SK-N-SH (cell line): ENCODE data around the gene FAM43B. TPM values are rescaled to one million over a fixed set of nuclear protein-coding genes. Genes with fewer than 3 reads are reported as not detected.

Source experiments
- CTCF ChIA-PET: fragments of 300-600, 350-600 bp; formaldehyde crosslinking; extraction: SDS; loops from one replicate; lab custom pipeline; 2021; lab: Yijun Ruan, JAX
- POLR2A ChIA-PET: fragments of 350-600 bp; sonication (Branson Sonifier 250); formaldehyde crosslinking; extraction: SDS; loops from one replicate; lab custom pipeline; 2020; ENCODE audit warnings: antibody characterized with exemption, inconsistent platforms; lab: Yijun Ruan, JAX
- DNase-seq: peaks from one replicate; pipeline ENCODE4 v3.0.0; 2012
- H2AFZ ChIP-seq: fragments of 200-600 bp; sonication (generic); 2 replicates; pipeline ENCODE4 v1.8.1; 2016; ENCODE audit warnings: antibody characterized with exemption, mild to moderate bottlenecking, low read depth
- H3F3A ChIP-seq: fragments of 200-600 bp; sonication (generic); replicated peaks from 2 replicates; pipeline ENCODE3; 2016; ENCODE audit warnings: antibody characterized with exemption, mild to moderate bottlenecking; ENCODE audit not compliant: insufficient read depth
- H3K27ac ChIP-seq, 2 experiments: fragments of 200-500 bp in 1 of 2; fragments of 200-600 bp in 1 of 2; sonication (Bioruptor generic) in 1 of 2; sonication (generic), shearing (Covaris generic) in 1 of 2; 2 replicates each; pipeline versions ENCODE4 v1.5.1 to v1.6.1; 2014 to 2016; ENCODE audit warnings: low read depth in 2 of 2, inconsistent platforms in 1 of 2, low read length in 1 of 2, mild to moderate bottlenecking in 1 of 2, mixed read lengths in 1 of 2
- H3K27me3 ChIP-seq: fragments of 200-600 bp; sonication (generic), shearing (Covaris generic); 2 replicates; pipeline ENCODE4 v1.6.1; 2016; ENCODE audit warnings: mixed run types; ENCODE audit not compliant: insufficient read depth
- H3K36me3 ChIP-seq, 2 experiments: fragments of 200-500 bp in 1 of 2; fragments of 200-600 bp in 1 of 2; sonication (Bioruptor generic) in 1 of 2; sonication (generic) in 1 of 2; replicated peaks in 1 of 2; 2 replicates each; pipeline versions ENCODE3 to v1.5.1; 2014 to 2016; ENCODE audit warnings: low read length in 1 of 2, mild to moderate bottlenecking in 1 of 2; ENCODE audit not compliant: insufficient read depth in 2 of 2, control insufficient read depth in 1 of 2
- H3K4me1 ChIP-seq, 2 experiments: fragments of 200-500 bp in 1 of 2; fragments of 200-600 bp in 1 of 2; sonication (Bioruptor generic) in 1 of 2; sonication (generic), shearing (Covaris generic) in 1 of 2; 2 replicates each; pipeline versions ENCODE4 v1.5.1 to v1.6.1; 2014 to 2016; ENCODE audit warnings: low read depth in 1 of 2, low read length in 1 of 2, mixed run types in 1 of 2; ENCODE audit not compliant: insufficient read depth in 2 of 2, control insufficient read depth in 1 of 2
- H3K4me2 ChIP-seq: fragments of 200-600 bp; sonication (generic), shearing (Covaris generic); 2 replicates; pipeline ENCODE4 v1.6.1; 2017; ENCODE audit warnings: mixed run types
- H3K4me3 ChIP-seq, 2 experiments: fragments of 200-500 bp in 1 of 2; fragments of 200-600 bp in 1 of 2; sonication (Bioruptor generic) in 1 of 2; sonication (generic), shearing (Covaris generic) in 1 of 2; 2 replicates each; pipeline versions ENCODE4 v1.5.1 to v1.8.1; 2014 to 2016; ENCODE audit warnings: low read depth in 2 of 2, inconsistent platforms in 1 of 2, low read length in 1 of 2, mild to moderate bottlenecking in 1 of 2, mixed read lengths in 1 of 2, moderate library complexity in 1 of 2
- H3K79me2 ChIP-seq: fragments of 200-600 bp; sonication (generic); 2 replicates; pipeline ENCODE4 v1.8.1; 2017; ENCODE audit warnings: mild to moderate bottlenecking; ENCODE audit not compliant: insufficient read depth
- H3K9ac ChIP-seq: fragments of 200-600 bp; sonication (generic); 2 replicates; pipeline ENCODE4 v1.6.1; 2017; ENCODE audit warnings: mixed run types
- H3K9me2 ChIP-seq: fragments of 200-600 bp; sonication (generic); 2 replicates; pipeline ENCODE4 v1.6.1; 2017; ENCODE audit warnings: mixed run types
- H3K9me3 ChIP-seq: fragments of 200-600 bp; sonication (generic); 2 replicates; pipeline ENCODE4 v1.6.1; 2017; ENCODE audit warnings: mixed run types, mild to moderate bottlenecking, moderate library complexity
- H4K20me1 ChIP-seq: fragments of 200-600 bp; sonication (generic); 2 replicates; pipeline ENCODE4 v1.6.1; 2017; ENCODE audit warnings: mild to moderate bottlenecking, mixed run types; ENCODE audit not compliant: insufficient read depth
- CHD2 ChIP-seq: fragments of 150-350 bp; IDR thresholded peaks from 2 replicates; pipeline ENCODE4 v1.6.1; 2018; ENCODE audit warnings: low read length; ENCODE audit not compliant: partially characterized antibody
- FOXJ3 ChIP-seq: sonication (generic); formaldehyde crosslinking; IDR thresholded peaks from 2 replicates; pipeline ENCODE4 v1.5.1; 2020; ENCODE audit warnings: mild to moderate bottlenecking, missing genetic modification reagents
- FOXM1 ChIP-seq: IDR thresholded peaks from 2 replicates; pipeline ENCODE4 v1.4.0; 2012; ENCODE audit warnings: low read depth, mild to moderate bottlenecking
- JUND ChIP-seq: IDR thresholded peaks from 2 replicates; pipeline ENCODE4 v1.4.0; 2012
- NFIC ChIP-seq: IDR thresholded peaks from 2 replicates; pipeline ENCODE4 v1.4.0; 2012; ENCODE audit warnings: borderline replicate concordance
- POLR2AphosphoS5 ChIP-seq: IDR thresholded peaks from 2 replicates; pipeline ENCODE4 v1.6.1; 2012; ENCODE audit warnings: low read depth, low read length
- RCOR1 ChIP-seq: fragments of 150-350 bp; IDR thresholded peaks from 2 replicates; pipeline ENCODE4 v1.6.1; 2017; ENCODE audit warnings: antibody characterized with exemption, low read length
- RFX5 ChIP-seq: IDR thresholded peaks from 2 replicates; pipeline ENCODE4 v1.6.1; 2012; ENCODE audit warnings: mild to moderate bottlenecking, improper control_type of control experiment, low read length
- RXRA ChIP-seq: IDR thresholded peaks from 2 replicates; pipeline ENCODE4 v1.4.0; 2012; ENCODE audit warnings: low read depth, mild to moderate bottlenecking, borderline replicate concordance
- SMC3 ChIP-seq: IDR thresholded peaks from 2 replicates; pipeline ENCODE4 v1.6.1; 2012; ENCODE audit warnings: low read depth, low read length, improper control_type of control experiment
- YY1 ChIP-seq: IDR thresholded peaks from 2 replicates; pipeline ENCODE4 v1.4.0; 2012; ENCODE audit warnings: low read depth, mild to moderate bottlenecking
- WGBS: methylation state at CpG from one replicate; pipeline ENCODE4 v1.1.6; 2017; ENCODE audit warnings: low lambda C conversion rate; 5-methylcytosine and 5-hydroxymethylcytosine counted together
- polyA plus RNA-seq, 3 experiments: library from polyadenylated mRNA; depleted of rRNA; stranded (reverse); fragments of >200 nt; gene quantifications; 2 replicates each; pipeline ENCODE4 v1.2.3, GENCODE V29; 2012
- TF ChIP-seq, protein P1 (sequence below): IDR thresholded peaks from 2 replicates; pipeline ENCODE4 v1.4.0; 2012; ENCODE audit warnings: low read depth, borderline replicate concordance
- TF ChIP-seq, protein P2 (sequence below): fragments of 200-600 bp; sonication (generic); IDR thresholded peaks from 2 replicates; pipeline ENCODE4 v1.6.1; 2017; ENCODE audit warnings: antibody characterized with exemption, mild to moderate bottlenecking, moderate library complexity

Gene FAM43B
- polyA plus RNA-seq, 1 of the 3 experiments (the other 2 are of a cell fraction) = not detected

DNA sequence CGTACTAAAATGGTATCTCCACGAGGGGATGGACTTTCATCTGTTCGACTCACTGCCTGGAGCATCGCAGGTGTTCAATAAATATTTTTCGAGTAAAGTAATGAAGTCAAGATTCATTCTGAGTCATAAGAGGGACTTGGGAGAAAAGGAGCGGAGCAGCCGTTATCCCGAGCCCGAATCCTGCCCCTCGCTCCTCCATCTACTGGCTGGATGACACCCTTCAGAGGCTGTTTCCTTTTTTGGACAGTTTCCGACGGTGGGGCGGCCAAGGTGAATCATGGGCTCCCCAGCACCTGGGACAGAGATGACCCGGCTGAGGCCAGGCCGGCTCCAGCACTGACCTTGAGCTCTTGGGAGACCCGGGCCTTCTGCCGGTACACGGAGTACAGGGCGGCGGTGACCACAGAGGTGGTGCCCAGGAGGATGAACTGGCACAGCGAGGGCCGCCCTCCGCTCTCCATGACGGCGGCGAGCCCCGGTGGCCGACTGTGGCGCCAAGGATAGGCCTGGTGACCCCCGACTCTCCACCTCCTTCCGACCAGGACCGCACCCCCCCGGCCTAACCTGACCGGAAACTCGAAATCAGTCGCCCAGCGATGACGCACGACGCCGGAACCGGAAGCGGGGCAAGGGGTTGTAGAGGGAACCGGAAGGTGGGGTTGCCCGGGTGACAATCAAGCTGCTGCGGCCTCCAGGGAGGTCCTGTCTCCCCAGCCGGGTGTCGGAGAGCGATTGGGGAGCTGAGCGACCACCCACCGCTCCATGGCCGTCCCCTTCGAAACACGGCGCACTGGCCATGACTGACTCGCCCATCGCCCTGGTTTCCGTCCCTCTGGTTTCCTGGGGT lies 44.6 kb upstream of the FAM43B start, which contains the start of gene MUL1 (continued):
- no peak for TF ChIP-seq FOXJ3 (CRISPR knock-in tag)
- no peak for TF ChIP-seq FOXM1
- no peak for TF ChIP-seq NFIC
- no peak for TF ChIP-seq RFX5
- TF ChIP-seq RCOR1 = no peak
- TF ChIP-seq, protein P1, sequence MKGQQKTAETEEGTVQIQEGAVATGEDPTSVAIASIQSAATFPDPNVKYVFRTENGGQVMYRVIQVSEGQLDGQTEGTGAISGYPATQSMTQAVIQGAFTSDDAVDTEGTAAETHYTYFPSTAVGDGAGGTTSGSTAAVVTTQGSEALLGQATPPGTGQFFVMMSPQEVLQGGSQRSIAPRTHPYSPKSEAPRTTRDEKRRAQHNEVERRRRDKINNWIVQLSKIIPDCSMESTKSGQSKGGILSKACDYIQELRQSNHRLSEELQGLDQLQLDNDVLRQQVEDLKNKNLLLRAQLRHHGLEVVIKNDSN = 0 out of 2 replicates have a peak, but pooled peaks have one; percentile 19
- peak; percentile 84 for TF ChIP-seq CHD2
- TF ChIP-seq, protein P2, sequence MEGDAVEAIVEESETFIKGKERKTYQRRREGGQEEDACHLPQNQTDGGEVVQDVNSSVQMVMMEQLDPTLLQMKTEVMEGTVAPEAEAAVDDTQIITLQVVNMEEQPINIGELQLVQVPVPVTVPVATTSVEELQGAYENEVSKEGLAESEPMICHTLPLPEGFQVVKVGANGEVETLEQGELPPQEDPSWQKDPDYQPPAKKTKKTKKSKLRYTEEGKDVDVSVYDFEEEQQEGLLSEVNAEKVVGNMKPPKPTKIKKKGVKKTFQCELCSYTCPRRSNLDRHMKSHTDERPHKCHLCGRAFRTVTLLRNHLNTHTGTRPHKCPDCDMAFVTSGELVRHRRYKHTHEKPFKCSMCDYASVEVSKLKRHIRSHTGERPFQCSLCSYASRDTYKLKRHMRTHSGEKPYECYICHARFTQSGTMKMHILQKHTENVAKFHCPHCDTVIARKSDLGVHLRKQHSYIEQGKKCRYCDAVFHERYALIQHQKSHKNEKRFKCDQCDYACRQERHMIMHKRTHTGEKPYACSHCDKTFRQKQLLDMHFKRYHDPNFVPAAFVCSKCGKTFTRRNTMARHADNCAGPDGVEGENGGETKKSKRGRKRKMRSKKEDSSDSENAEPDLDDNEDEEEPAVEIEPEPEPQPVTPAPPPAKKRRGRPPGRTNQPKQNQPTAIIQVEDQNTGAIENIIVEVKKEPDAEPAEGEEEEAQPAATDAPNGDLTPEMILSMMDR = no peak
- TF ChIP-seq RXRA = no peak
- TF ChIP-seq POLR2AphosphoS5 = peak; percentile 75; the same call in 1 of the 2 replicates
- no peak for TF ChIP-seq JUND
- TF ChIP-seq, all 33 proteins: peak for 12

DNA sequence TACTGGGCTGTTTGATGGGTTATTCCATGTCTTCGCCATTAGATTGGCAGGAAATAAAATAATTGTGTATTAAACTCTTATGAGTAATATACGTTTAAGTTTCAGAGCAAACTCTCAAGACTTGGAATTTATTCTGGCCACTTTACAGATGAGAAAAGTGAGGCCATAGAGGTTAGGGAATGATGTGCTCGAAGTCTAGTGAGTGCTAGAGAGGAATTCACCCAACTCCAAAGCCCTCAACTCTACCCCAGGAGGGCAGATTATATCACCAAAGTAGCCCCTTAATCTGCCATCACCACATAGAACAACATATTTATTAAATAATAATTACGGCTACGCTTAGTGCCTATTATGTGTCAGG lies 44.0 kb upstream of the FAM43B start:
- peak overlapping the region; percentile 100 for H2AFZ ChIP-seq
- whole genome bisulfite sequencing = 57% methylated on average over 5 of the region's 5 CpGs
- CTCF ChIA-PET = interaction anchor here (0.8 to 3.3 kb wide), 5 partner anchors 14 to 626 kb away, joined by 3 to 16 read pairs (median 3); partner anchors contain the start of gene OTUD3
- peak overlapping the region; percentile 96 for H3K4me2 ChIP-seq
- TF ChIP-seq SMC3 (no peak), YY1 (0 out of 2 replicates have a peak, but pooled peaks have one; percentile 0)
- peaks cover 45% of the 10 kb centered on the region for H3K79me2 ChIP-seq
- no peaks in the 10 kb centered on the region for H3K9me3 ChIP-seq
- POLR2A ChIA-PET = interaction anchor here (0.9 to 1.7 kb wide), 5 partner anchors 10 to 153 kb away, joined by 3 to 7 read pairs (median 4); partner anchors contain the start of genes CAMK2N1 and DDOST
- peak overlapping the region; percentile 92 to 97 for H3K4me3 ChIP-seq
- DNase-seq = no peak
- no peaks in the 10 kb centered on the region; the same call in 1 of the 2 replicates for H3K27me3 ChIP-seq
- H3F3A ChIP-seq = no peaks in the 10 kb centered on the region
- peak overlapping the region; percentile 72 for H3K9ac ChIP-seq
- peaks cover 19% of the 10 kb centered on the region for H4K20me1 ChIP-seq
- peaks cover 9 to 10% of the 10 kb centered on the region in 2 experiments for H3K36me3 ChIP-seq
- peak overlapping the region; percentile 41 to 67; a peak in 3 of 4 replicates for H3K27ac ChIP-seq
- H3K9me2 ChIP-seq = no peaks in the 10 kb centered on the region
- H3K4me1 ChIP-seq = peaks cover 0 to 7% of the 10 kb centered on the region in 2 experiments; a peak in 1 of 4 replicates
